ENCODE results near the gene CATSPERZ. TPM values are rescaled to one million over a fixed set of nuclear protein-coding genes. Genes with fewer than 3 reads are reported as not detected.

CATSPERZ gene
- total and polyA plus RNA-seq, 2 experiments from 2014 or later, result not detected

- peak; percentile 68 for DNase-seq
- Histone ChIP-seq H3K36me3 (ENCODE audit: low read depth) (no peaks in the 10 kb centered on the region), H3K27me3 (replicated peaks; ENCODE audit: insufficient read depth) (peaks cover 7% of the 10 kb centered on the region; the same call in 1 of the 2 replicates), H3K4me1 (ENCODE audit: insufficient read depth) (peaks cover 10% of the 10 kb centered on the region; the same call in 1 of the 2 replicates), H3K4me2 (ENCODE audit: unreplicated experiment) (peak overlapping the region; percentile 64), H2AFZ (peak overlapping the region; percentile 39), H3K9me2 (ENCODE audit: insufficient read depth) (no peaks in the 10 kb centered on the region), H3K27ac (no peak overlapping the region), H4K20me1 (ENCODE audit: insufficient read depth) (no peaks in the 10 kb centered on the region), H3K9ac (no peak overlapping the region; the same call in 1 of the 2 replicates), H3F3A (ENCODE audit: insufficient read depth) (0 out of 2 replicates have a peak, but pooled peaks cover 11% of the 10 kb centered on the region), H3K79me2 (ENCODE audit: insufficient read depth) (no peaks in the 10 kb centered on the region), H3K9me3 (ENCODE audit: low read depth) (no peaks in the 10 kb centered on the region), H3K4me3 (peak overlapping the region; percentile 26)
- in situ Hi-C loops (cut with MboI), result no loop called here
- no peak for TF ChIP-seq EZH2 (IDR thresholded peaks at IDR 0.05; ENCODE audit: insufficient read depth, poor library complexity, severe bottlenecking)
- TF ChIP-seq EZH2phosphoT487 (IDR thresholded peaks at IDR 0.05; ENCODE audit: insufficient read depth, low read depth), result 0 out of 2 replicates have a peak, but pooled peaks have one; percentile 8
- 8 to 9% methylated on average over 29 to 54 of the region's 60 CpGs for WGBS, 2 experiments (ENCODE audit: low coverage in 1 of 2, low lambda C conversion rate in 2 of 2, missing lambda C conversion rate in 2 of 2)
Measured at GRCh38 chr11:64298966-64299846, 952 bp upstream of the CATSPERZ start.

DNA sequence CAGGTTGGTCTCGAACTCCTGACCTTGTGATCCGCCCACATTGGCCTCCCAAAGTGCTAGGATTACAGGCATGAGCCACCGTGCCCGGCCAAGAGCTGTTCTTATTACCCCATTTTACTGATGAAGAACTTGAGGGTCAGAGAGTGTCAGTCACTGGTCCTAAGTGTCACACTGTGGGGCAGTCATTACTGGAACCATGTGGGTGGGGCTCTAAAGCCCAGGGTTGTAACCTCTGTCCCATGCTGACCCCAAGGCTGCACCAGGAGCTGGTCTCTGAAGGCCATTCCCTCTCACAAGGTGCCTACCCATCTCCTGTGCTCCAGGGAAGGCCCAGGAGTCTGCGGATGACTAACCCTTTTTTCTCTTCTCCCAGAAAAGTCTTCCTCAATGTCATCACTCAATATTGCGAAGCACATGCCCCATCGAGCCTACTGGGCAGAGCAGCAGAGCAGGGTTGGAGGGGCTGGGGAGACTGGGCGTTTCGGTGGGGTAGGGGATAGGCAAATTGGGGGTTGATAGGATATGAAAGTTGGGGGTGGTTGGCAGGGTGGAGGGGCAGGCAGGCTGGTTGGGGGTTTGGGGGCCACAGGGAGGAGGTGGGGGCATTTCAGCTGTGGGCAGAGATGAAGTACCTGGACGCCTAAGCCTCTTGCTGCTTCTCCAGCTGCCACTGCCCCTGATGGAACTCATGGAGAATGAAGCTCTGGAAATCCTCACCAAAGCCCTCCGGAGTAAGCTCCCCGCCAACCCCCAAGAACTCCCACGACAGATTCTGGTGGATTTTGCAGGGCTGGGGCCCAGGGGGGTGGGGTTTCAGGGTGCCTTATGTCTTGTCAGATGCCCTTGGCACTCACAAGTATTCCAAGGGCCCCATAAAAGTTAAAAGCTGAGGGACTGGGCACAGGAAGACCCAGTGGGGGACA lies 3.2 kb downstream of the CATSPERZ start:
- H2AFZ ChIP-seq, result no peak overlapping the region
- no peaks in the 10 kb centered on the region for H3K9me2 ChIP-seq (ENCODE audit: insufficient read depth)
- WGBS, 2 experiments (ENCODE audit: low coverage in 1 of 2, low lambda C conversion rate in 2 of 2, missing lambda C conversion rate in 2 of 2), result 75% methylated on average over 12 to 13 of the region's 13 CpGs
- no peaks in the 10 kb centered on the region for H4K20me1 ChIP-seq (ENCODE audit: insufficient read depth)
- H3F3A ChIP-seq (ENCODE audit: insufficient read depth), result 0 out of 2 replicates have a peak, but pooled peaks cover 11% of the 10 kb centered on the region
- H3K4me2 ChIP-seq (ENCODE audit: unreplicated experiment), result no peak overlapping the region
- no peaks in the 10 kb centered on the region for H3K36me3 ChIP-seq (ENCODE audit: low read depth)
- no peak overlapping the region for H3K9ac ChIP-seq
- TF ChIP-seq EZH2 (IDR thresholded peaks at IDR 0.05; ENCODE audit: insufficient read depth, poor library complexity, severe bottlenecking), result no peak
- TF ChIP-seq EZH2phosphoT487 (IDR thresholded peaks at IDR 0.05; ENCODE audit: insufficient read depth, low read depth), result no peak
- no peaks in the 10 kb centered on the region for H3K9me3 ChIP-seq (ENCODE audit: low read depth)
- no peak for DNase-seq
- no peak overlapping the region for H3K4me3 ChIP-seq
- H3K27ac ChIP-seq, result no peak overlapping the region
- H3K4me1 ChIP-seq (ENCODE audit: insufficient read depth), result peaks cover 13% of the 10 kb centered on the region
- peaks cover 4% of the 10 kb centered on the region; the same call in 1 of the 2 replicates for H3K27me3 ChIP-seq (replicated peaks; ENCODE audit: insufficient read depth)
- in situ Hi-C loops (cut with MboI), result no loop called here
- peaks cover 11% of the 10 kb centered on the region; the same call in 1 of the 2 replicates for H3K79me2 ChIP-seq (ENCODE audit: insufficient read depth)

GRCh38 chr11:64304032-64304315 lies 3.8 kb downstream of the CATSPERZ start:
- Histone ChIP-seq H3K4me2 (ENCODE audit: unreplicated experiment) (peak overlapping the region; percentile 88), H3K27ac (peak overlapping the region; percentile 81; the same call in 1 of the 2 replicates)
- in situ Hi-C loops (cut with MboI), result no loop called here

More at GRCh38 chr11:64304032-64304315, 3.8 kb downstream of the CATSPERZ start:
- no peak overlapping the region for H3K9ac ChIP-seq
- peak overlapping the region; percentile 76; the same call in 1 of the 2 replicates for H2AFZ ChIP-seq
- no peak for TF ChIP-seq EZH2 (IDR thresholded peaks at IDR 0.05; ENCODE audit: insufficient read depth, poor library complexity, severe bottlenecking)
- TF ChIP-seq EZH2phosphoT487 (IDR thresholded peaks at IDR 0.05; ENCODE audit: insufficient read depth, low read depth), result no peak
- H3K36me3 ChIP-seq (ENCODE audit: low read depth), result no peaks in the 10 kb centered on the region
- no peaks in the 10 kb centered on the region for H3K9me3 ChIP-seq (ENCODE audit: low read depth)
- peaks cover 11% of the 10 kb centered on the region; the same call in 1 of the 2 replicates for H3K79me2 ChIP-seq (ENCODE audit: insufficient read depth)
- H3K27me3 ChIP-seq (replicated peaks; ENCODE audit: insufficient read depth), result peaks cover 4% of the 10 kb centered on the region; the same call in 1 of the 2 replicates
- H3K4me3 ChIP-seq, result peak overlapping the region; percentile 87
- 0 out of 2 replicates have a peak, but pooled peaks cover 11% of the 10 kb centered on the region for H3F3A ChIP-seq (ENCODE audit: insufficient read depth)
- DNase-seq, result no peak
- H4K20me1 ChIP-seq (ENCODE audit: insufficient read depth), result no peaks in the 10 kb centered on the region
- peaks cover 13% of the 10 kb centered on the region for H3K4me1 ChIP-seq (ENCODE audit: insufficient read depth)
- H3K9me2 ChIP-seq (ENCODE audit: insufficient read depth), result no peaks in the 10 kb centered on the region
- WGBS, 2 experiments (ENCODE audit: low coverage in 1 of 2, low lambda C conversion rate in 2 of 2, missing lambda C conversion rate in 2 of 2), result 40 to 42% methylated on average over 5 of the region's 5 CpGs
